Activated effector memory CD4-positive, alpha-beta T cell treated with Interleukin-2 at 50 U/mL for 16 hours (primary cell): ENCODE measurements around the gene ESYT1.

ENCODE experiments used
- DNase-seq: peaks from one replicate; pipeline ENCODE4 v3.0.0-alpha.2; 2020

ESYT1 gene, protein sequence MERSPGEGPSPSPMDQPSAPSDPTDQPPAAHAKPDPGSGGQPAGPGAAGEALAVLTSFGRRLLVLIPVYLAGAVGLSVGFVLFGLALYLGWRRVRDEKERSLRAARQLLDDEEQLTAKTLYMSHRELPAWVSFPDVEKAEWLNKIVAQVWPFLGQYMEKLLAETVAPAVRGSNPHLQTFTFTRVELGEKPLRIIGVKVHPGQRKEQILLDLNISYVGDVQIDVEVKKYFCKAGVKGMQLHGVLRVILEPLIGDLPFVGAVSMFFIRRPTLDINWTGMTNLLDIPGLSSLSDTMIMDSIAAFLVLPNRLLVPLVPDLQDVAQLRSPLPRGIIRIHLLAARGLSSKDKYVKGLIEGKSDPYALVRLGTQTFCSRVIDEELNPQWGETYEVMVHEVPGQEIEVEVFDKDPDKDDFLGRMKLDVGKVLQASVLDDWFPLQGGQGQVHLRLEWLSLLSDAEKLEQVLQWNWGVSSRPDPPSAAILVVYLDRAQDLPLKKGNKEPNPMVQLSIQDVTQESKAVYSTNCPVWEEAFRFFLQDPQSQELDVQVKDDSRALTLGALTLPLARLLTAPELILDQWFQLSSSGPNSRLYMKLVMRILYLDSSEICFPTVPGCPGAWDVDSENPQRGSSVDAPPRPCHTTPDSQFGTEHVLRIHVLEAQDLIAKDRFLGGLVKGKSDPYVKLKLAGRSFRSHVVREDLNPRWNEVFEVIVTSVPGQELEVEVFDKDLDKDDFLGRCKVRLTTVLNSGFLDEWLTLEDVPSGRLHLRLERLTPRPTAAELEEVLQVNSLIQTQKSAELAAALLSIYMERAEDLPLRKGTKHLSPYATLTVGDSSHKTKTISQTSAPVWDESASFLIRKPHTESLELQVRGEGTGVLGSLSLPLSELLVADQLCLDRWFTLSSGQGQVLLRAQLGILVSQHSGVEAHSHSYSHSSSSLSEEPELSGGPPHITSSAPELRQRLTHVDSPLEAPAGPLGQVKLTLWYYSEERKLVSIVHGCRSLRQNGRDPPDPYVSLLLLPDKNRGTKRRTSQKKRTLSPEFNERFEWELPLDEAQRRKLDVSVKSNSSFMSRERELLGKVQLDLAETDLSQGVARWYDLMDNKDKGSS

DNA sequence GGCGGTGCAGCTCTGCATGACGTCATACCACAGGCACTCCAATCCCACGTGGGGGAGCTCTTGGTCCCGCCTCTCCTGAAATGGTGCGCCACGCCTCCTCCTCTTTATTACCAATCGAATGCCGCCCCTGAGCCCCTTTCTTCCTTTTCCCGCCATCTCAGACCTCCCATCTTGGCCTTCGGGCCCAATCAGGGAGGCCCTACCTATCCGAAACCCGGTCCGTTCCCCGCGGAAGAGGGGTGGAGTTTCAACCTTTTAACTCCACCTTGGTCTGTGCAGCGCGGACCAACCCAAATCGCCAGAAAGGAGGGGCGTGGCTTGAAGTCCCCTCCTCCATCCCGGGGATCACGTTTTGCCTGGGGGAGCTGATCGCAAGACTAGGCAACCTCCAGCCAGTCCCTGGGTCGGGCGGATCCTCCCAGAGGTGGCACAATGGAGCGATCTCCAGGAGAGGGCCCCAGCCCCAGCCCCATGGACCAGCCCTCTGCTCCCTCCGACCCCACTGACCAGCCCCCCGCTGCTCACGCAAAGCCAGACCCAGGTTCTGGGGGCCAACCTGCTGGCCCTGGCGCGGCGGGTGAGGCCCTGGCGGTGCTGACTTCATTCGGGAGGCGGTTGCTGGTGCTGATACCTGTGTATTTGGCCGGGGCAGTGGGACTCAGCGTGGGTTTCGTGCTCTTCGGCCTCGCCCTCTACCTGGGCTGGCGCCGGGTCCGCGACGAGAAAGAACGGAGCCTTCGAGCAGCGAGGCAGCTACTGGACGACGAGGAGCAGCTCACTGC, at the start of gene ESYT1:
Gene ESYT1 (plus strand): TSS at position 380 of the 782 bp plus-strand sequence. CDS start 53 bp downstream, at position 433.
- DNase-seq, result peak; percentile 96

DNA sequence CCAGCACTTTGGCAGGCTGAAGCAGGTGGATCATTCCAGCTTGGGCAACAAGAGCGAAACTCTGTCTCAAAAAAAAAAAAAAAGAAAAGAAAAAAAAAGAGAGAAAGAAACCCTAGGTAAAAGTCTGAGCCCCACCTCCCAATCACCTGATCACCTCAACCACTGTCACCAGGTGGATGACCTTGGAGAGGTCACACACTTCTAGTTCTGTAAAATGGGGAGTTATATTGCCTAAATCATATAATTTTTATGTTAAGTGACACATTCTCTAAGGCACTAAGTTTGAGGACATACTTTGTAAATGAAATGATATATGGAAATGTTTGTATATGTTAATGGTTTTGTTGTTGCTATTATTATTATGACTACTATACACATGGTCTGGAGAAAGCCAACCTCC, 49.6 kb upstream of the ESYT1 start:
- DNase-seq, result no peak

DNA sequence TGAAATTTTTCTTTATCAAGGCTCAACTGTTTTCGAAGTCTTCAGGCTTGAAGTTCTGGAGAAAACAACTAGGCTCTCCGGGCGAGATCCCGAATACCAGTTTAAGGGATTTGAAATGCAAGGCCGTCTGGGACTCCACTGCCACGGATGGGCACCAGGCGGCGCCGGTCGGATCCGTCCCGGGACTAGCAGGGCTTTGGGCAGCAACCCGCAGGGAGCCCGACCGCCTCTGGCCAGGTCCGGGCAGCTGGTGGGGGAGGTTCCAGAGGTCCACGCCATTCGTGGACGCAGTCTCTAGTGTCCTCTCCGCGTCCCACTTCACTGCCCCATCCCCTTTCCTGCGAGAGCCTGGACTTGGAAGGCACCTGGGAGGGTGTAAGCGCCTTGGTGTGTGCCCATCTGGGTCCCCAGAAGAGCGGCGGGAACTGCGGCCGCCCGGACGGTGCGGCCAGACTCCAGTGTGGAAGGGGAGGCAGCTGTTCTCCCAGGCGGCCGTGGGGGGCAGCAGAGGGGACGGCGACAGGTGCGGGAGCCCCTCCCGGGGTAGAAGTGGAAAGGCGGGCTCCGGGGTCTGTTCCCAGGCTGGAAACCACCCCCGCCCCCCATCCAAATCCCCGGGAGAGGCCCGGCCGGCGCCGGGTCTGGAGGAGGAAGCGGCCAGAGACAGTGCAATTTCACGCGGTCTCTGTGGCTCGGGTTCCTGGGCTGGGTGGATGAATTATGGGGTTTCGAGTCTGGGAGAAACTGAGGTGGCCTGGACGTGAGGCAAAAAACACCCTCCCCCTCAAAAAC, 48.9 kb upstream of the ESYT1 start:
- DNase-seq, result peak; percentile 34

- peak; percentile 57 for DNase-seq
These were observed 48.1 kb upstream of the ESYT1 start, which contains the start of gene ERBB3 for GRCh38 chr12:56079723-56080555. ERBB3 (plus strand) TSS chr12:56080165; CDS start chr12:56080301, 136 bp downstream.

GRCh38 chr12:56080556-56081138, 47.4 kb upstream of the ESYT1 start:
- DNase-seq, result no peak

GRCh38 chr12:56081393-56082347, 46.4 kb upstream of the ESYT1 start:
- no peak for DNase-seq

GRCh38 chr12:56082382-56082781, 45.7 kb upstream of the ESYT1 start:
- DNase-seq, result no peak

DNA sequence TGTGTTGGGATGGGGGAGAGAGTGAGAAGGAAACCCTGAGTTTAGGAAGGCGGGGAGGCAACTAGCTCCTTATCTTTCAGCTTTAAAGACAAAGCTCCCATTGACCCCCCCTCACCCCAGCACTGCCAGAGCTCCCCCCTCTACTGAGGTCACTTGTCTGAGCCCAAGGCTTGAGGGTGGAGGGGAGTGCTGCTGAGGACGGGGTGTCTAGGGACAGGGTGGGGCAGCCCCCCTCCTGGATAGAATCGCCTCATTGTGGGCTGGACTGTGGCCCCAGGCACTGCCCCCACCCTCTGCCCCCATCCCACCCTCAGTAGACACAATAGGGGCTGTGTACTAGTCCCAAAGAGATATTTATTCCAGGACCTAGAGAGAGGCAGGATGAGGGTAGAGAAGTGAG, 45.1 kb upstream of the ESYT1 start:
- DNase-seq, result no peak

- DNase-seq, result no peak
These were observed 43.0 kb upstream of the ESYT1 start for GRCh38 chr12:56084958-56085543.

DNA sequence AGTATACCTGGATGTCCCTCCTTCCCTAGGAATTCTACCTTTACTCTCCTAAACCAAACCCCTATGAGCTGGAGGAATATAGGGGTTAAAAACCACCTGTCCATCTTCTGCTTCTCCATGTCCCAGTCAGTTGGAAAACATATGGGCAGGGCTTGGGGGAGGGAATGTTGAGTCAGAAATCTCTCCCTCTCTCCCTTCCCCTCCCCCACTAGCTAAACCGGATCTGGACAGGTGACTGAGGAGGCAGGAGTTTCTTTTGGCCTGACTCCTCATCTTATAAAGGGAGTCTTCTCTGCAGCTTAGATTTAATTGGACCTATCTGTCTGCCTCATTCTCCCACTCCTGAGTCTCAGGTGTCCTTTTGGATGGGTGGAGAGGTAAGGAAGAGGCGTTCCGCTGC, 42.0 kb upstream of the ESYT1 start:
- DNase-seq, result no peak

DNA sequence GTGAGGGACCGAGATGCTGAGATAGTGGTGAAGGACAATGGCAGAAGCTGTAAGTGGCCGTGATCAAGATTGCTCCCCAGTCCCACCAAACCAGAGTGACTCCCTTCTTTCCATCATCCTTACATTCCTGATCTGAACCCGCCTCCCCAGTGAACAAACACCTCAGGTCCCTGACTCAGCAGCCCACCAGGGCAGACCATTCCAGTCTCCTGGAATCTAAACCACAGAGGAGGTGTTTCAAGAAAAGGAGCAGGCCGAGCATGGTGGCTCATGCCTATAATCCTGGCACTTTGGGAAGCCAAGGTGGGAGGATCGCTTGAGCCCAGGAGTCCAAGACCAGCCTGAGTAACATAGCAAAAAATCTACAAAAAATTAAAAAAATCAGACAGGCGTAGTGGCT, 41.5 kb upstream of the ESYT1 start:
- DNase-seq, result no peak

DNA sequence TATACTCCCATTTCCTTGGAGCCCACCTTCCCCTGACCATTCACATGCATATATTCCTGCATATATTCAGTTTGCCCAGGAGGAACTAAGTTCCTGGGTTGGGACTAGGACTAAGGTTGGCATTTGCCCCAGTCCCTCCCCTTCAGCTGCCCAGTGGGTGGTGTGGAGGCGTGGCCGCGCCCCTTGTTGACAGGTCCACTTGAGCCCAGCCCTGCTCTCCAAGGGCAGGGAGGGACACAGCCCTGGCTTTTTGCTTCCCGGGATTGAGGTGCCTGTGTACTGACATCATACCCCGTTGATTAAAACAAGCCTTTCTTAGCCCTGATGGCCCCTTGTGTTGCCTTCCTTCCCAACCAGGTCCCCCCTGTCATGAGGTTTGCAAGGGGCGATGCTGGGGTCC, 40.8 kb upstream of the ESYT1 start:
- no peak for DNase-seq

GRCh38 chr12:56097738-56098137, 30.3 kb upstream of the ESYT1 start:
- DNase-seq, result no peak

GRCh38 chr12:56098592-56098991, 29.5 kb upstream of the ESYT1 start:
- DNase-seq, result no peak

- no peak for DNase-seq
These were observed 28.3 kb upstream of the ESYT1 start for GRCh38 chr12:56099787-56100186.

GRCh38 chr12:56101045-56101444, 27.0 kb upstream of the ESYT1 start:
- DNase-seq, result no peak

DNA sequence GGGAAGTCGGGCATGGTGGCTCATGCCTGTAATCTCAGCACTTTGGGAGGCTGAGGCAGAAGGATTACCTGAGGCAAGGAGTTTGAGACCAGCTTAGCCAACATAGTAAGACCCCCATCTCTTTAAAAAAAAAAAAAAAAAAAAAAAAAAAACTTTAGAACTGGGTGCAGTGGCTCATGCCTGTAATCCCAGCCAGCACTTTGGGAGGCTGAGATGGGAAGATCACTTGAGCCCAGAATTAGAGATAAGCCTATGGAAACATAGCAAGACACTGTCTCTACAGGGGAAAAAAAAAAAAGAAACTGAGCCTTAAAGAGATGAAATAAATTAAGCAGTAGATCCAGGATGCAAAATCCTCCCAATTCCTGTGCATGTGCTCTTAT, 25.4 kb upstream of the ESYT1 start:
- no peak for DNase-seq

DNA sequence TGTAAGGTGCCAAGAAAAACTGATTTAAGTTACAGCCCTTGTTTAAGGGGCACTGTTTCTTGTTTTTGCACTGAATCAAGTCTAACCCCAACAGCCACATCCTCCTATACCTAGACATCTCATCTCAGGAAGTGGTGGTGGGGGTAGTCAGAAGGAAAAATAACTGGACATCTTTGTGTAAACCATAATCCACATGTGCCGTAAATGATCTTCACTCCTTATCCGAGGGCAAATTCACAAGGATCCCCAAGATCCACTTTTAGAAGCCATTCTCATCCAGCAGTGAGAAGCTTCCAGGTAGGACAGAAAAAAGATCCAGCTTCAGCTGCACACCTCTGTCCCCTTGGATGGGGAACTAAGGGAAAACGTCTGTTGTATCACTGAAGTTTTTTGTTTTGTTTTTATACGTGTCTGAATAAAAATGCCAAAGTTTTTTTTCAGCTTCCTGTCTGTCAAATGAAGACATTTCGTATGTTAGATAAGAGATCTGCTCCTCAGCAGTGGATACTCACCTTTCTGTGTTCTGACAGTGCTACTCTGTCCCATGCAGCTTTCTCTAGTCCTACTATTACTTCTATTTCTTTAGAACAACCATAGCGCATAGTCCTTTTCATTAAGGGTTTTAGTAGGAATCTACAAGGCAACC, 24.9 kb upstream of the ESYT1 start:
- no peak for DNase-seq

GRCh38 chr12:56103823-56104108, 24.3 kb upstream of the ESYT1 start:
- DNase-seq, result no peak
